ENCODE measurements around the gene SLC44A3. TPM values are rescaled to one million over a fixed set of nuclear protein-coding genes. Genes with fewer than 3 reads are reported as not detected.

Gene SLC44A3
- total and polyA plus RNA-seq, 2 of the 8 experiments (the other 6 are each of a cell fraction or from before 2014, with no cell fraction given), result 4.2 to 5.0 TPM

DNA sequence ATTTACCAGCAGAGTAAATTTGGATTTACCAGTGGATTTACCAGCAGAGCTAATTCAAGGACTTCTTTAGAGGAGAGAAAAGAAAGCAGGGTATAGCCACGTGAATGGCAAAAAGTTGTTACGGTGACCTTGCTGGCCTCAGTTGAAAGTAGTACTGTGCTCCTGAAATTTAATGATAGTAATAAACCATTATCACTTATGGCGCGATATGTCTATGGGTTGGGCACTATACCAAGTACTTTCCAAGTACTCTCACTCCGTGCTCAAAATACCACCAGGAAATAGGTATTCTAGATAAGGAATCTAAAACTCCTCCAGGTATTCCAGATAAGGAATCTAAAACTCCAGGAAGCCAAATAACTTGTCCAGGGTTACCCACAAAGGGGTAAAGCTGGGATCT is 35.8 kb downstream of the SLC44A3 start:
- Histone ChIP-seq H4K5ac (ENCODE audit: insufficient read length, low read depth, low read length) (no peak overlapping the region), H2BK20ac (ENCODE audit: low read length) (no peak overlapping the region), H4K8ac (ENCODE audit: extremely low read depth, insufficient read depth, low read length) (no peak overlapping the region), H3K14ac (ENCODE audit: insufficient read length) (no peak overlapping the region), H4K91ac (replicated peaks; ENCODE audit: insufficient read length, low read length) (no peak overlapping the region), H3K79me1 (ENCODE audit: low read depth, low read length) (no peaks in the 10 kb centered on the region), H3K4me3 (ENCODE audit: extremely low read depth in 1 of 4, insufficient read depth in 2 of 4, low read depth in 3 of 4, low read length in 4 of 4) (no peak overlapping the region), H2AK5ac (ENCODE audit: low read depth, low read length) (no peak overlapping the region), H3K79me2 (ENCODE audit: control insufficient read depth in 1 of 2, insufficient read depth in 2 of 2, low read length in 2 of 2) (no peaks in the 10 kb centered on the region), H3K36me3 (ENCODE audit: control insufficient read depth in 2 of 4, insufficient read depth in 4 of 4, low read length in 3 of 4) (no peaks in the 10 kb centered on the region), H4K20me1 (replicated peaks in 1 of 2; ENCODE audit: control insufficient read depth in 1 of 2, insufficient read depth in 2 of 2, low read length in 2 of 2) (no peaks in the 10 kb centered on the region), H3K23ac (ENCODE audit: insufficient read length) (no peak overlapping the region), H2BK12ac (ENCODE audit: low read depth, low read length) (no peak overlapping the region), H2BK120ac (replicated peaks; ENCODE audit: low read depth, low read length) (no peak overlapping the region), H3K27ac (ENCODE audit: low read depth, low read length) (no peak overlapping the region), H3K4ac (replicated peaks; ENCODE audit: insufficient read length, low read depth, low read length) (no peak overlapping the region), H2AFZ (ENCODE audit: low read length) (no peak overlapping the region), H3K9ac (replicated peaks in 1 of 4; ENCODE audit: extremely low read depth in 1 of 4, low read depth in 3 of 4, low read length in 3 of 4) (no peak overlapping the region), H3K4me2 (ENCODE audit: insufficient read depth in 1 of 2, low read depth in 2 of 2, low read length in 2 of 2) (no peak overlapping the region), H2BK5ac (ENCODE audit: low read depth, low read length) (no peak overlapping the region), H3K18ac (ENCODE audit: extremely low read depth, low read length) (no peak overlapping the region), H3K9me3 (ENCODE audit: insufficient read depth in 2 of 2, low read depth in 1 of 2, low read length in 1 of 2) (no peaks in the 10 kb centered on the region), H3K27me3 (replicated peaks in 1 of 4; ENCODE audit: control insufficient read depth in 3 of 4, extremely low read depth in 1 of 4, insufficient read depth in 3 of 4, low read length in 3 of 4) (peaks cover 0 to 5% (median 2%) of the 10 kb centered on the region in 4 experiments; a peak in 3 of 7 replicates), H3K56ac (replicated peaks; ENCODE audit: insufficient read length, low read depth, low read length) (no peak overlapping the region), H3K23me2 (ENCODE audit: low read depth, low read length) (no peaks in the 10 kb centered on the region), H2BK15ac (ENCODE audit: low read length) (no peak overlapping the region), H3K4me1 (replicated peaks in 1 of 4; ENCODE audit: control insufficient read depth in 3 of 4, insufficient read depth in 4 of 4, low read length in 3 of 4) (peaks cover 0 to 6% (median under 1%) of the 10 kb centered on the region in 4 experiments; a peak in 3 of 7 replicates)
- FAIRE-seq, result no peak
- CTCF ChIA-PET (ENCODE audit: partially characterized antibody), result interaction anchor here (0.7 to 4.5 kb wide), 21 partner anchors 8 to 458 kb away, joined by 3 to 55 read pairs (median 4); partner anchors contain the start of gene TLCD4
- POLR2A ChIA-PET (ENCODE audit: partially characterized antibody), result interaction anchor here (1.1 to 2.0 kb wide), 2 partner anchors 8 to 71 kb away, joined by 4 to 6 read pairs; no protein-coding TSS in a partner anchor
- WGBS, 2 experiments (ENCODE audit: extremely low coverage in 1 of 2, insufficient coverage in 1 of 2, insufficient read length in 1 of 2, insufficient replicate concordance in 2 of 2, low coverage in 1 of 2, low lambda C conversion rate in 2 of 2, missing lambda C conversion rate in 1 of 2), result 90% methylated on average over 5 of the region's 5 CpGs; no CpG with 5 or more reads in 1 of the 2 experiments
- no peak for DNase-seq (ENCODE audit: low read depth in 1 of 2, low spot score in 2 of 2)
- TF ChIP-seq GABPA (IDR thresholded peaks at IDR 0.05; ENCODE audit: borderline replicate concordance, insufficient read depth, low read length) (no peak), RAD21 (IDR thresholded peaks at IDR 0.05 in 1 of 2, conservative IDR thresholded peaks at IDR 0.05 in 1 of 2; ENCODE audit: low read depth in 2 of 2, low read length in 2 of 2) (no peak), CHD1 (IDR thresholded peaks at IDR 0.05; ENCODE audit: low read depth, low read length) (no peak), HDAC6 (IDR thresholded peaks at IDR 0.05; ENCODE audit: low read depth, low read length) (no peak), GTF2F1 (IDR thresholded peaks at IDR 0.05; ENCODE audit: borderline replicate concordance, low read depth, low read length) (no peak), TBP (IDR thresholded peaks at IDR 0.05; ENCODE audit: low read depth, low read length) (no peak), SUZ12 (IDR thresholded peaks at IDR 0.05; ENCODE audit: low read length) (no peak), SP1 (IDR thresholded peaks at IDR 0.05; ENCODE audit: low read depth, low read length) (no peak), SP4 (IDR thresholded peaks at IDR 0.05; ENCODE audit: low read length) (no peak), POLR2A (IDR thresholded peaks at IDR 0.05; ENCODE audit: control extremely low read depth in 1 of 2, low read depth in 2 of 2, low read length in 2 of 2) (no peak)
- TF ChIP-seq, protein P1, sequence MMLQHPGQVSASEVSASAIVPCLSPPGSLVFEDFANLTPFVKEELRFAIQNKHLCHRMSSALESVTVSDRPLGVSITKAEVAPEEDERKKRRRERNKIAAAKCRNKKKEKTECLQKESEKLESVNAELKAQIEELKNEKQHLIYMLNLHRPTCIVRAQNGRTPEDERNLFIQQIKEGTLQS (IDR thresholded peaks at IDR 0.05; ENCODE audit: insufficient read depth, low read depth, low read length), result no peak
- TF ChIP-seq, protein P2, sequence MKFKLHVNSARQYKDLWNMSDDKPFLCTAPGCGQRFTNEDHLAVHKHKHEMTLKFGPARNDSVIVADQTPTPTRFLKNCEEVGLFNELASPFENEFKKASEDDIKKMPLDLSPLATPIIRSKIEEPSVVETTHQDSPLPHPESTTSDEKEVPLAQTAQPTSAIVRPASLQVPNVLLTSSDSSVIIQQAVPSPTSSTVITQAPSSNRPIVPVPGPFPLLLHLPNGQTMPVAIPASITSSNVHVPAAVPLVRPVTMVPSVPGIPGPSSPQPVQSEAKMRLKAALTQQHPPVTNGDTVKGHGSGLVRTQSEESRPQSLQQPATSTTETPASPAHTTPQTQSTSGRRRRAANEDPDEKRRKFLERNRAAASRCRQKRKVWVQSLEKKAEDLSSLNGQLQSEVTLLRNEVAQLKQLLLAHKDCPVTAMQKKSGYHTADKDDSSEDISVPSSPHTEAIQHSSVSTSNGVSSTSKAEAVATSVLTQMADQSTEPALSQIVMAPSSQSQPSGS (IDR thresholded peaks at IDR 0.05; ENCODE audit: low read length), result no peak

Measured in H1 (cell line).